ENCODE data around the gene GPR87.

GPR87 gene

DNA sequence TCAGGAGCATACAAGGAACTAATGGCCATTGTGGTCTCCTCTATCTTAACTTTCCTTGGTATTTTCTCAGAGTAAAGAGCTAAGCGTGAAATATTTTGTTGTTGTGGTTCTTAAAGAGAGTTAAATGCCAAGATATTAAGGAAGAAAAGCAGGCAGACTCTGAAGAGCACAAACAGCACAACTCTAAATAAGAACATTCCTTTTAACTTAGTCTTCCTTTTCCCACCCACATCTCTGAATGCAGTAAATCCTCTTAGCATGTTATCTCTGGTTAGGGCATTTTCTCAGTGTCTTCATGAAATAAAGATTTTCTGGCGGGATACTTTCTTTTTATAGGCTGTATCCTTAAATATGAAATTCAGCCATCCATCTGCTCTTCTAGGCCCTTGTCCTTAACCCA, 1.5 kb downstream of the GPR87 start:
- peak; percentile 55 for DNase-seq

DNA sequence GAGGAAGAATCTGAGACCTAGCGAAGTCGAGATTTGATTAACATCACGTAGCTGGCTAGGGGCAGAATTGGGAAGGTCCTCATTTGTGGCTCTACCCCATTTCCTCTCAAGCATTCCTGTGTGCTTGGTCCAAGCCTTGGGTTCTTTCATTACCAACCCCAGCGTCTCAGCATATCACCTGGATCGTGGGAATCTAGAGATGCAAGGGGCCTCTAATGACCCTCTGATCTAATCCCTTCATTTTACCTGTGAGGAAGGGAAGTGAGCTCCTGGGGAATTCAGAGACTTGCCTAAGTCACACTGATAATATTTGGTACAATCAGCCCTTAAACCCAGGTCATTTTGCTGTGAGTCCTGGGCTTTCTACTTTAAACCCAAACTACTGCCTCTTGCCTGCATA, 2.0 kb downstream of the GPR87 start:
- DNase-seq = no peak

DNA sequence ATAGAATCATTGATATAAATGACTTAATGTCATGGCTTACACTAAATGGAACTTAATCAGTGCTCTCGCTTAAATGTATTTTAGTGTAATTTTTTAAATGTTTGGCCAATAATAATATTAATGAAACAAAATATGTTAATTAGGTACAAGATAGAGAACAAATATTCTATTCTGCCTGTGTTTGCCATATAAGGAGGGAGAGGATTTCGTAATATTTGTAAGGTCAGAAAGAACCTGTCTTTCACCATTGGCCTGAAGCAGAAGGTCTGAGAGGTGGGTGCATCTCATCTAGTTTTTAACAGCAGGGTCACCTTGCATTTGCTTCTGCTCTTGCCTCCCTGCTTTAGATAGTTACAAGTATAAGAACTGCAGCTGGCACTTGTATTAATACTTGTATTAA, 2.5 kb downstream of the GPR87 start:
- no peak for DNase-seq

DNA sequence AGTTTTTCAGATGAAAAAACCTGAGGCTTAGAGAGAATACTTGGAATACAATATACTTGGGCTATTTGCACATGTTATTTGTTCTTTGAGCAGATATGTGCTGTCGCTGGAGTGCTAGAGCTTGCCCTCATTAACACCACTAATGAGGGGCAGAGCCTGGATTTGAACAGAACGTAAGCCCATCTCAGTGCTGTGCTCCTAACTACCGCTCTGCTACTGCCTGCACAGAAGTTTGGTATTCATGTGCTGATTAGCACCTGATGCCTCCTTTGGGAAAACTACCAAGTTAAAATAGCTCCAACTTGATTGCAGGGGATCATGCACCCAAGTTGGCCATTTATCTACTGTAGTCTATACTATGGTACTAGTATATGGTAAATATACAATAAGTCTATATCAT, 3.6 kb downstream of the GPR87 start:
- no peak for DNase-seq

DNA sequence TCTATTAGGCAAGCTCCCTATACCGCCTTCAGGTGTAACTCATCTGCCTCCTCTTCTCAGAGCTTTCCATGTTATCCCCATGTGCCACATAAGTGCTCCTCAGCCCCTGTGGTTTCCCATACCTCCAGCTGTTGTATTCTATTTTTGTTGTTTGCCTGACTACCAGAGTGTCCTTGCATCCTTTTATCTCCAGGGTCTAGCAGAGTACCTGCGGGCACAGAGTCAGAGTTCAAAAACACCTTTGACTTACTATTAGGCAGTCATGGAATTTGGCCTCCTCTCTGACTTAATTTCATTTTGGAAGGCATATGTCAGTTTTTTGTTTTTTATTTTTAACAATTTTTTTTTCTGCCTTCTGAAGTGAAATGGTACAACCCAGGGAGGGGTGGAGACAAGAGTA, 7.1 kb downstream of the GPR87 start:
- no peak for DNase-seq

DNA sequence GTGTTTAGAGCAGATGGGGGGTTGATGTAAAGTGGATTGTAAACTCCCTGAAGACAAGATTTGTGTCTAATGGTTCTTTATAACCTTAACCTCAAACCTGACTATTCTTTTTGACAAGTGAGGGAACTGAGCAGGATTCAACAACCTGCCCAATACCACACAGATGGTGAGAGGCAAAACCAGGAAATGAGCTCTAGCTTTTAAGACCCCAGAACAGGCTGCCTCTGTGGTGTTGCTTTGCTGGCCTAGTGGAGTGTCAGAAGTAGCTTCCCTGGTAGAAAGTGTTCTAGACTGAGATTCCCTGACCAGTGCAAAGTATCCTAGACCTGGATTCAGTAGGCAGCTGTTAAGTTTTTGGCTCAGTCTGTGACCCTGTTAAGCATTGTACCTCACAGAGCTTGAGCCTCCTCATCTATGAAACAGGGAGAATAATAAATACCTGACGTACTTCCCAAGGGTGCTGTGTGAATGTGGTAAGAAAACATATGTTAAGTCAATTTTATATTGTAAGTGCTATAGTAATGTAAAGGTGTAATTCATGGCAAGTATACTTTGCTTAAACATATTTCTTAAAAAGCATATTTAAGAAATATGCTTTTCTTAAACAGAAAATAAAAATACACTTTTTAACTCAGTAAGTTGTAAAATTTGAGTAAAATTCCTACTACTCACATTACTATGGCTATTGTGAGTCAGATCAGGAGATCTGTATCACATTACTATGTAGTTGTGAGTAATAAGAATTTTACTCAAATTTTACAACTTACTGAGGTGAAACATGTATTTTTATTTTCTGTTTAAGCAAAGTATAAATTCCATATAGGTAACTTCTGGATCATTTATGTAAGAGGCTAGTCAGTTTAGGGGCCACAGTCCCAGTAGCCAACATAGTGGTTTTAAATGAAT, 8.8 kb downstream of the GPR87 start:
- peak; percentile 23 for DNase-seq

DNA sequence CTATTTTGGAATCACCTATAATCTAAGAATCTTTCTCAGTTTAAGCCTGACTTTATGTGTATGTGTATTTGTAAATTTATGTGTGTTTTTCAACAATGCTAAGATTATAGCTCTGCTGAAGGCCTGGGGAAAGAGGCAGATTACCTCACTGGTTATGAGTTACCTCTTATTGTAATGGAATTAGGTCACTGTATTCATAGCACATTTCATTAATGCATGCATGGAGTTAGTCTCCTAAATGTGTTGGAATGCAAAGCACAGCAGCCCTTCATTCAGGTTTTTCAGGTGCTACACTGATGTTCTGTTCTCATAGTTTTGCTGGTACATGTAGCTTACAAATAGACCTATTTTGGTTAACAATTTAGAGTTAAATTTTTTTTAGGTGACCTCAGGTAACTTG, 9.5 kb downstream of the GPR87 start:
- no peak for DNase-seq

DNA sequence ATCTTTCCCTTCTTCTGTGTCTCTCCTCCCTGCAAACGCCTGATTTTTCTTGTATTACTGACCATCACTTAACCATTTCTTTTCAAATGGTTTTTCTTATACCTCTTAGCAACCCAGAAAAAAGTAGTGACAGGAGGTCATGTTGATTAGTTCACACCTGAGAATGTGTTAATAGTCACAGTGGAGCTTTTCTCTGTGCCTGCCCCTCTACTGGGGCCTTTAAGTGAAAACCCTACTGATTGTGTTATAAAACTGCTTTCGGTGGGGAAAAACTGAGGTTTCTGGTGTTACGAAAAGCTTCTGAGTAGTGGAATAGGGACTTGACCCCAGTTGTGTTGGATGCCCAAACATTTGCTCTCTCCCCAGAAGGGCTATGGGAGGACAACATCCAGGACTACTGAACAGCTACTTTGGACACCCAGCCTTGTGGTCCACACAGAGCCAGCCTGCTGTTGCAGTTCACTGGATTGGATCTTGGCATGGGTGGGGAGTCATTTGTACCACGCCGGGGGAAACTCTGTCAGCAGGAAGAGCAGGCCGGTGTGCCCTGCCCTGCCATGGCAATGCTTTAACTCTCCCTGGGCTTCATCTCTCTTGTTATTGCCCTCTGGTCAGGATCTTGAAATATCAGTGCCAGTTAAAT, 10.3 kb downstream of the GPR87 start:
- no peak for DNase-seq

DNA sequence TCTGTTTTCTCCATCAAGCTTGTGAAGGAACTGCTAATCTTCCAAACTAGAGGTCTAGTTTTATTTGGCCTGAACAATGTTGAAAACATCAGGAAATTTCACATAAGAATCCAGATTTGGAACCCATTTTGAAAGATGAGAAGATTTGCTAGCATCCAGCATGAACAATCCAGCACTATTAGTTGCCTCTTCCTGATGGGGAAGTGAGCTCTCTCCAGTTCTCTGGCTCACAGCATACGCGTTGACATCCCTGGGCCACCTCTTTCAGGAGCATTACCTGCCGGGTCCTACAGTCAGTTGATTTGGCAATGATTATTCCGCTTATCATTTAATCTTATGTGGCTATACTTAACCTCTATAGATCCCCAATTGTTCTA, 10.9 kb downstream of the GPR87 start:
- peak; percentile 21 for DNase-seq

DNA sequence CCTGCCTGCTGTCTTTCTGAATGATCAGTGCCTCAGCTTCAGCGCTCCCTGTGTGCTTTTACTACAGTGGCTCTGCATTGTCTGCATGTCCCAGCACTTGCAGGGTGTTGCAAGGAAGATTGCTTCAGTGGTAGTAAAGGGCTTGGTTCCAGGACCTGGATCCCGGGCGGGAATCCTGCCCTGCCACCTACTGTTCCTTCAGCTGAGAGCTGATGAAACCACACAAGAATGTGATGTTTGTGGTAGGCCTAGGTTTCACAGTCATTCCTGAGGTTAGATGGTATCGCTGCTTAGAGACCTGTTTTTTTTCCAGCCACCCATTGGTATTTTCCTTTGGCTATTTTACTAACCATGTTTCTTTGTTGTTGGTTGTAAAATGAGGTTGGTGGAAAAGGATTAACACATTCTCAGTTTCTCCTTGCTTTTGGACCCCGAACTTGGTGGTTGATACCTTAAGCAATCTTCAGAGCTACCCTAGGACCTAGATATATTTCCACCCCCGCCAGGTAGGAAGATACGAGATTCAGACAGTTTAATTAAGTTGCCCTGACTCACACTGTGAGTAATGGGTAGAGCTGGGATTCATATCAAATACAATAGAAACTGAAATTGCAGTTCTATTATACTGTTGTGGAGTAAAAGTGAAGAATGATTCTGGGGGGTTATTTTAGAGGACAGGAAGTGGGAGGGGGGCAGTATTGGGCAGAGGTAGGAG, 11.4 kb downstream of the GPR87 start:
- peak; percentile 96 for DNase-seq

DNA sequence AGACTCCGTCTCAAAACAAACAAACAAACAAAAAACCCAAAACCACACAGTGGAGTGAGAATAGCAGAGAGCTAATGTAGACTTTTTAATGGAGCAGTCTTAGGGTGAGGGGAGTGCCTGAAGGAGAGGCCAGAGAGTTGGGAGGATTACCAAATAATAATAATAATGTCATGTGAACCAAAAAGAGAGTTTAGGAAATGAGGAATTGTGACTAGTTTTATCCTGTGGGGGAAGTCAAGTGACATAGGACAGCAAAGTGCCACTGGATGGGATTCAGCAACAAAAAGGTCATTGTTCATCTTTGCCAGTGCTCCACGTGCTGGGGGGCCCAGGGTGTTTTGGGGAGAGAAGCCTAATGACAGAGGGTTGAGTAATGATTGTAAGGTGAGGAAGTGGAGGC, 12.9 kb downstream of the GPR87 start:
- no peak for DNase-seq

DNA sequence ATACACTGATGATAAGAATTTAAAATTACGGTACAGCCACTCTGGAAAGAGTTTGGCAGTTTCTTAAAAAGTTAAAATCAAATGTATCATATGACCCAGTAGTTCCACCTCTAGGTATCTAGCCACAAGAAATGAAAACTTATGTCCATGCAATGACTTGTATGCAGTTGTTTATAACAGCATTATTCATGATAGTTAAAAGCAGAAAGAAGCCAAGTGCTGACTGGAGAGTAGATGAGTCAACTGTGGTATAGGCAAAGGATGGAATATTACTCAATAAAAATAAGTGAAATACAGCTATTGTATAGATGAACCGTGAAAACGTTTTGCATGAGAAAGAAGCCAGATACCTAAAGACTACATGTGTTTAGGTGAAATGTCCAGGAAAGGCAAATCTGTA, 14.8 kb downstream of the GPR87 start:
- DNase-seq = peak; percentile 51

DNA sequence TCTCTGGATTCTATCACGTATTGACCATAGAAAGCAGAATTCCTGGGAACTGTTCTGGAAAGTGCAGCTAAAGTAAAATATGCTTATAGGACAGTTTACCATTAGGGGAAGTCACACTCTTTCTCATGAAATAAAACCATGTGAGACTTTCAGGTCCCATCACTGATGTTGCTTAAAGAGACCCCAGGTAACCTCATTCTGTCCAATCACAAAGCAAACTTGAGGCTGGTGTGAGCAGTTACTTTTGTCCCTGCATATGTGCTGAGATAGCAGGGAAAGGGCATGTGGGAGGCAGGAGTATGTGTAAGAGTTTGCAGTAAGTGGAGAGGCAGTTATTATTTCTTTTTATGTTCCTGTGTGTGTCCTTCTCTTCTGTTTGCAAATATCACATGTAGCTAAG, 16.1 kb downstream of the GPR87 start:
- no peak for DNase-seq

DNA sequence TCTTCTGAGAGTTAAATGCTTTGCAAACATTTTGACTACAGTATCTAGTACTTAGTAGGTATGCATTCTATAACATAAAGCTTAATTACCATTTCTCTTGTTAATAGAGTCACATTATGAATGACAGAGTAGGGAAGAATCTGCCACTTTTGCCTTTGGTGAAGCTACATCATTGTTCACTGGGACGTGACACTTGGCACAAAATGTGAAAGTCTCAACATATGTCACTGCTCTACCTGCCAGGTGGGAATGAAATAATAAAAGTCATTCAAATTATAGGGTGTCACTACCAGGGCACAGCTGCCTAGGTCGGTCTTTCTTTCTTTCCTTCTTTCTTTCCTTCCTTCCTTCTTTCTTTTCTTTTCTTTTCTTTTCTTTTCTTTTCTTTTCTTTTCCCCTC, 17.6 kb downstream of the GPR87 start:
- DNase-seq = no peak

DNA sequence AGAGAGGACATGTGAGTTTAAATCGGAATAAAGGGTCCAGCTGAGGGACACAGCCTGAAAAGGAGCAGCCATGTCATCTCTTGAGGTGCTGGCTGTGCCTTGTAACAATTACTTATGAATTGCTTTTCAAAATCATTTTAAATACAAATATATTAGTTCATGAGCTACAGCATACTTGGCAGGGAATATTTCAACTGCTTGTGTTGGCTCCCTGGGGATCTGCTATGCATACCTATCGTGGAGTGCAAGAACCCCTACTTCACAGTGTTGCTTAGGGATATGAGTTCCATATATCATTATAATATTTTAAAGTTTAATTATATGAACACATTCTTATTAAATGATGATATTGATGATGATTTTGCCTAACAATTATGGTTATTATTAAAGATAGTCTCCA, 19.2 kb downstream of the GPR87 start:
- DNase-seq = peak; percentile 29

DNA sequence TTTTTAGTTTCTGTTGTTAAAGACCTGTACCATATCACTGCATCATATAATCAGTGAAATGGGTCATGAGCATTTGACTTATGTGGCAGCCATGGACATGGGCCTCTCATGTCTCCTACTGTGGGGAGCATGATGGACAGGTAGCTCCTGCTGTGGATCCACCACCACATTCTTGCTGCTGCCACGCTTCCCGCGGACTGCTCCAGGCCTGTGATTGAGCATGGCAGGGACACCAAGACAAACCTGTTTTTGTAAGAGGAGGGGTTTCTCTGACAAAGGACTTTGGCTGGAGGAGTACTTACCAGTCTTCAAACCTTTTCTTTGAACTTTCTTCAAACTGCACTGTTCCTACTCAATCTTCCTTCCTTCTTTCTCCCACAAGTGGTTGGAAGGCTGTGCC, 20.4 kb downstream of the GPR87 start:
- DNase-seq = no peak

DNA sequence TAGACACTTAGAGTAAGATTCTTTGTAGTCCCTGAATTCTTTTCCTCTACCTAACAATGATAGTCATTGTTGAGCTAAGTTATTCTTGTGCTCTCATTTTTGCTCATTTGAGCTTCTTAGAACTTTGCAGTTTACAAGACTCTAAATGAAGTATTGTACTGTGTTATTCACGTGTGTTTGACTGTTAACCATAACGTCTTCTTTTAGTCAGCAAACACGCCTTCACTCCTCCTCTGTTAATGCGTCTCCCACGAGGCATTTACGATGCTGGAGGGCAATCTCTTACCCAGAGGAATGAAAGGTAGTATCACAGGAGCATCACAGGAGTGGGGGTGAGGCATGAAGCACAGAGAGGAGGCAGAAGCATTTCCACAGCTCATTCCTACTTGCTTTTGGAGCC, 23.5 kb downstream of the GPR87 start:
- DNase-seq = no peak

DNA sequence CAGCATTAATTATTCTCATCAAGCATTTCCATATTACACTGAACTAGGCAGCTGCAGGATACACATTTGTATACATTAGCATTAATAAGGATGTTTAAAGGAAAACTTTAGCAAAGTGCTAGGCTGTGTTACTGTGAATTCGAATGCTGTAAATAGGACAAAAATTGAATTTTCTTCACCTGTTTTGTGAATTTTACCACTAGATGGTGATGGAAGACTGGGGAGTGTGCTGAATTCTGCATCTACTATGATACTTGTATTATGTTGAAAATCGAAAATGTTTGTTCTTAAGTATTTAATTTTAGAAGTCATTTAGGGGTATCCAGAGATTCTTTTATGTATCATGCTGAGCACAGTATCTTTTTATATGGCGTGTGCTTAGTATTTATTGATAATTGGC, 25.9 kb downstream of the GPR87 start:
- DNase-seq = peak; percentile 42

DNA sequence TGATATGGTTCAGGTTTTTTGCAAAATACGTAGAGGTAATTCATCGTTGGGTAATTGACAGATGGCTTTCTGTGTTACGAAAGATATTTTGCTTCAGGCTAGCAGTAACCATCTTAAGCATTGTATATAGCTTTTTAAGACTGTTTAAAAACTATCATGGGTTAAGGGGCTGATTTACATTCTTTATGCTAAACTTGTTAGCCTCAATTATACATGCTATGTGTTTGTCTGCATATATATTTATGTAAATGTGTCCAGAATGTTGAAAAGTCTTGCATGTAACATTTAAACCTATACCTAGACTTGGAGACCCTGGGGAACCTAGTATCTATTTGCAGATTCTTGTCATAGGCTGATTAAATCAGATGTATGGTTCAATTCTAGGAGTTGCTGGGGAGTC, 27.2 kb downstream of the GPR87 start:
- DNase-seq = no peak

DNA sequence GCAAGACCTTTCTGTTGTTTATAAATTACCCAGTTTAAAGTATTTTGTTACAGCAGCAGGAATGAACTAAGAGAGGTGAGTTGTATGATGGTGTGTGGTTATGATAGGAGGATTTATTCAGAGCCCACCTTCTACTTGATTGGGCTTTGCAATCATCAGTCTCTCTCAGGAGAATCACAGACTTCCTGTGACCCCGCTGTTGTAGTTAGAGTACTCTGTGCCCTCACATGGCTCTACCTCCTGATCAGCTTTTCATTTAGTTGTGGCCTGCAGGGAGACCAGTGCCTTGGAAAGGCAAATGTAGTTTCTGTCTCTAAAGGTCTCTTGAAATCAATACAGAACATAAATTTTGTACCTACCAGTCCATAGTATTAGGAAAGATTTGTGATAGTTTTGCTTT, 30.7 kb downstream of the GPR87 start:
- no peak for DNase-seq

DNA sequence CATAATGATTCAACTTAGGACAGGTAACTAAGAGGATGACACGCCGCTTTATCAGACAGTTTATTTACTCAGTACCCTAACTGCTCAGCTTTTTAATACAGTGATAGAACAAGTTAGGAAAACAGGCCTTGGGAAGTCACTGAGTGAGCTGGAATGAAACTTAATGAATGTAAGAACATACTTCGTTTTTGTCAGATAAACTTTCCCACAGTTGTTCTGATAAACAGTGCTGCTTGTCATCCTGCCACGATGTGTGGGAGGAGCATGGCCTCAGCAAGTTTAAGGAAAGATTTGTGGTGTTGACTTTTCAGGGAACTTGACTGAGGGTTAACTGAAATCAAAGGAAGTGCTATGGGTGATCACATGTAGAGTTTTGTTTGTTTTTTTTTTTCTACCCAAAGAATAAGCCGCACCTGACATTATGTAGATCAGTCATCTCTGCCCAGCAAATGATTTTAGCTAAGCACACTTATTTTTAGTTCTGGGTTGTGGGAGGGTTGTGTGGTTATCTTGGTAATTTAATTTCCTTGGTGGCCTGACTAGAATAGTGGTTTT, 32.6 kb downstream of the GPR87 start:
- peak; percentile 29 for DNase-seq

DNA sequence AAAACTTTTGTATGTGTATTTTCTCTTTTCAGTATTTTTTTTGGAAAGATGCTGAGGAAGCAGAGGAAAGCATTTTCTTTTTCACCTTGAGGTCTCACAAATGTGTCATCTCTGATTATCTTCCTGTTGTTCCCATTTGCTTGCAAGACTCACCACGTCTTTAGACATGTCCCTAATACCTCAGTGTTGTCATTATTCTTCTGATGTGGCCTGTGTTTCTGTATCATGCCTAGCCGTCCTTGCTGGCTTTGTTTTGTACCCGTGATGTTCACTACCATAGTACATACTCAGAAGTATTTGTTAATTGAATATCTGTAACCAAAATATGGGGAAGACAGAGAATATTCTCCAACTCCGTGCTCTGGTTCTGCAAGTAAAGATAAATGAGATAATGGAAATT, 33.2 kb downstream of the GPR87 start:
- no peak for DNase-seq

DNA sequence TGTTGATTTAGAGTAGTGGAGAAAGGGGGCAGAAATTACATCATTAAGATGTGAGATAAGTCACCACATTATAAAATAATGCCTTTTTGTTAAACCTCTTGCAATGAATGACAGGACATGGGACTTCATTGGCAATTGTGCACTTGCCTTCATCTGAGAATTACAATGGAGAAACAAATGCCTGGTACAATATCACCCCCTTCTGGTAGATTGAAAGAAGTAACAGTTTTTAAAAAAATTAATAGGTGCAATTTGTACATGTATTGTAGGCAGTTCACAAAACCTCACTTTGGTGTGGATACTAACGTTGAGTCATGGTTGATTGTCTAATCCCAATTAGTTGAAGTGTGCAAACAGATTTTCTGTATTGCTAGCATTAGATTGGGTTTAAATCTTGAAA, 33.7 kb downstream of the GPR87 start:
- DNase-seq = peak; percentile 65
